BJ (cell line): Measurements from ENCODE around the gene RGS9. TPM values are rescaled to one million over a fixed set of nuclear protein-coding genes. Genes with fewer than 3 reads are reported as not detected.

Experiments used
- CTCF ChIA-PET: fragments of 350-600 bp; formaldehyde crosslinking; extraction: SDS; loops from one replicate; lab custom pipeline; 2021; ENCODE audit warnings: antibody characterized with exemption, inconsistent platforms; lab: Yijun Ruan, JAX
- POLR2A ChIA-PET: fragments of 300-600 bp; sonication (Branson Sonifier 250); formaldehyde crosslinking; extraction: SDS; loops from one replicate; lab custom pipeline; 2021; ENCODE audit warnings: antibody characterized with exemption; lab: Charles Lee
- DNase-seq: peaks from one replicate; pipeline ENCODE4 v3.0.0-alpha.2; 2011; ENCODE audit warnings: low read depth
- H3K27me3 ChIP-seq: 2 replicates; pipeline ENCODE4 v1.6.0; 2011; ENCODE audit warnings: low read length; ENCODE audit not compliant: control insufficient read depth, insufficient read depth
- H3K36me3 ChIP-seq: 2 replicates; pipeline ENCODE4 v1.5.1; 2011; ENCODE audit warnings: low read length; ENCODE audit not compliant: control insufficient read depth, insufficient read depth
- H3K4me3 ChIP-seq: 2 replicates; pipeline ENCODE4 v1.5.1; 2011; ENCODE audit warnings: low read depth, mild to moderate bottlenecking, control low read depth, low read length
- CTCF ChIP-seq: IDR thresholded peaks from 2 replicates; pipeline ENCODE4 v1.5.1; 2011; ENCODE audit warnings: low read depth, mild to moderate bottlenecking, control low read depth, inconsistent platforms, low read length, moderate library complexity; ENCODE audit not compliant: insufficient read depth
- polyA plus RNA-seq: library from polyadenylated mRNA; depleted of rRNA; stranded (reverse); fragments of >200 nt; gene quantifications from 2 replicates; pipeline ENCODE4 v1.2.3, GENCODE V29; 2011

The RGS9 gene
- polyA plus RNA-seq, 1 experiment, result 1.6 TPM

- ChIA-PET CTCF (interaction anchor here (0.7 to 1.9 kb wide), 6 partner anchors 8 to 912 kb away, joined by 3 to 9 read pairs (median 4); no protein-coding TSS in a partner anchor), POLR2A (no interaction called here)
- no peaks in the 10 kb centered on the region; the same call in 1 of the 2 replicates for H3K27me3 ChIP-seq
- H3K4me3 ChIP-seq, result no peak overlapping the region
- no peak for TF ChIP-seq CTCF
- DNase-seq, result no peak
- H3K36me3 ChIP-seq, result no peaks in the 10 kb centered on the region
These were observed 117.0 kb downstream of the RGS9 start for GRCh38 chr17:65254166-65254565.

- Histone ChIP-seq H3K27me3 (no peaks in the 10 kb centered on the region), H3K36me3 (no peaks in the 10 kb centered on the region), H3K4me3 (no peak overlapping the region)
- no peak for TF ChIP-seq CTCF
- DNase-seq, result no peak
- ChIA-PET POLR2A (no interaction called here), CTCF (no interaction called here)
These were observed 122.1 kb downstream of the RGS9 start for GRCh38 chr17:65259281-65259680.

- Histone ChIP-seq H3K4me3 (no peak overlapping the region), H3K27me3 (no peaks in the 10 kb centered on the region), H3K36me3 (no peaks in the 10 kb centered on the region)
- DNase-seq, result no peak
- CTCF ChIA-PET, result no interaction called here
- POLR2A ChIA-PET, result no interaction called here
- TF ChIP-seq CTCF, result no peak
These were observed 122.7 kb downstream of the RGS9 start for GRCh38 chr17:65259696-65260485.

GRCh38 chr17:65260626-65261025 lies 123.5 kb downstream of the RGS9 start:
- ChIA-PET POLR2A (no interaction called here), CTCF (no interaction called here)
- TF ChIP-seq CTCF, result no peak
- no peaks in the 10 kb centered on the region for H3K36me3 ChIP-seq
- no peak for DNase-seq
- H3K27me3 ChIP-seq, result no peaks in the 10 kb centered on the region
- H3K4me3 ChIP-seq, result no peak overlapping the region

- H3K4me3 ChIP-seq, result no peak overlapping the region
- ChIA-PET CTCF (no interaction called here), POLR2A (no interaction called here)
- H3K36me3 ChIP-seq, result no peaks in the 10 kb centered on the region
- no peak for TF ChIP-seq CTCF
- DNase-seq, result no peak
- H3K27me3 ChIP-seq, result no peaks in the 10 kb centered on the region
These were observed 124.0 kb downstream of the RGS9 start for GRCh38 chr17:65261152-65261551.
